IPS-15b (cell line): ENCODE results near the gene MFF.

Source experiments
- H3K27me3 ChIP-seq: one replicate; pipeline ENCODE4 v1.6.1; 2013; ENCODE audit warnings: low read length; ENCODE audit not compliant: control insufficient read depth, insufficient read depth
- H3K36me3 ChIP-seq: one replicate; pipeline ENCODE4 v1.6.1; 2013; ENCODE audit warnings: low read length; ENCODE audit not compliant: control insufficient read depth, insufficient read depth
- H3K4me1 ChIP-seq: one replicate; pipeline ENCODE4 v1.6.1; 2013; ENCODE audit warnings: mild to moderate bottlenecking, low read length; ENCODE audit not compliant: control insufficient read depth, insufficient read depth
- H3K4me3 ChIP-seq: one replicate; pipeline ENCODE4 v1.5.1; 2013; ENCODE audit warnings: low read depth, low read length
- H3K9ac ChIP-seq: one replicate; pipeline ENCODE4 v1.6.1; 2013; ENCODE audit warnings: low read depth, mild to moderate bottlenecking, low read length
- H3K9me3 ChIP-seq: one replicate; pipeline ENCODE4 v1.6.1; 2013; ENCODE audit warnings: mild to moderate bottlenecking, low read length; ENCODE audit not compliant: control insufficient read depth, insufficient read depth

MFF gene

DNA sequence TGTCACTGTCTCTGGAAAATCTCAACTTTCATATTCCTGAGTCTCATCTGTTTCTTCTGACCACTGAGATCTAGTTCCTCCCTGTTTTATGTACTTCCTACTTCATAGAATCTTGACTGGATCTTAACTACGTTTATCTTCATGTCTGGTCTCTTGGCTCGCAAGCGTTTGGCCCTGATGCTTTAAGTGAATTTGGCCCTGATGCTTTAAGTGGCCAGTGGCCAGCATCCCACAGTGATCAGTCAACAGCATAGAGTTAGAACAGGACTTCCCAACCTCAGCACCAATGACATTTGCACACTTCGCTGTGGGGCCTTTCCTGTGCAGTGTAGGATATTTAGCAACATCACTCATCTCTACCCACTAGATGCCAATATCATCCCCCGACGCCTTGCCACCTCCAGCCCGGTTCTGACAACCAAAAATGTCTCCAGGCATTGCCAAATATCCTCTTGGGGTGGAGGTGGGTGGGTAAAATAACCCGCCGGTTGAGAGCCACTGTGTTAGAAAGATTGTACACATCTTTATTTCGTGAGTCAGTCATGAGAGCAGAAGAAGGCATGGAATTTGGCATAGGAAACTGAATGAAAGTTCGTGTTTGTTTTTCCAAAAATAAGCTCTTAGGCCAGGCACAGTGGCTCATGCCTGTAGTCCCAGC is 41.8 kb downstream of the MFF start:
- Histone ChIP-seq H3K4me3 (no peak overlapping the region), H3K9ac (no peak overlapping the region), H3K9me3 (no peaks in the 10 kb centered on the region), H3K36me3 (no peaks in the 10 kb centered on the region), H3K4me1 (no peaks in the 10 kb centered on the region), H3K27me3 (no peaks in the 10 kb centered on the region)

- Histone ChIP-seq H3K27me3 (no peaks in the 10 kb centered on the region), H3K4me3 (no peak overlapping the region), H3K9ac (no peak overlapping the region), H3K36me3 (no peaks in the 10 kb centered on the region), H3K4me1 (no peaks in the 10 kb centered on the region), H3K9me3 (no peaks in the 10 kb centered on the region)
Measured at GRCh38 chr2:227367427-227367795, 42.4 kb downstream of the MFF start.

GRCh38 chr2:227368574-227368973 is 43.5 kb downstream of the MFF start:
- Histone ChIP-seq H3K9ac (no peak overlapping the region), H3K27me3 (no peaks in the 10 kb centered on the region), H3K36me3 (no peaks in the 10 kb centered on the region)

GRCh38 chr2:227370092-227370491 is 45.0 kb downstream of the MFF start:
- Histone ChIP-seq H3K9ac (no peak overlapping the region), H3K27me3 (no peaks in the 10 kb centered on the region), H3K4me1 (no peaks in the 10 kb centered on the region), H3K4me3 (no peak overlapping the region), H3K36me3 (no peaks in the 10 kb centered on the region), H3K9me3 (no peaks in the 10 kb centered on the region)

More at GRCh38 chr2:227368574-227368973, 43.5 kb downstream of the MFF start:
- no peaks in the 10 kb centered on the region for H3K4me1 ChIP-seq
- H3K9me3 ChIP-seq, result no peaks in the 10 kb centered on the region
- H3K4me3 ChIP-seq, result no peak overlapping the region

DNA sequence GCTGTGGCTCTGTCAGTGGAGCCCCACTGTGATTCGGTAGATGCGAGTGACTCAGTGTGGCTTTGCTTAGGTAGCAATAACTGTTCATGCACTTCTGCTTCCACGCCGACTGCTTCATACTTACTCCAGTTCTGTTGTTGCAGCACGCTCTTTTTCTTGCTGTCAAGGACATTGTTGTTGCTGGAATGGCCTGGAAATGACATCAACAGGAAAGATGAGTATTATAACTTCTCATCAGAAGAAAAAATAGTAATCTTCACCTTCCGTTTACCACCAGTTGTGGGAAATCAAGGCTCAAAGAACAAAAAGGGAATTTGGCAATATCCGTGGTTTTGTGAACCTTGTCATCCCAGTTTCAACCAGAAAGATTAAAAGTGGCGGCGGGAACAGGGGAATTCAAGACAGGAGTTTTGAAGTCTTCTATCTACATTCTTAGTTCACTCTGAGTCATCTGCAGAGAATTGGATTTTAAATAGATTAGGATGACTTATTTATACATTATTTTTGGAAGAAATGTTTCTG is 45.8 kb downstream of the MFF start:
- Histone ChIP-seq H3K4me1 (no peaks in the 10 kb centered on the region), H3K4me3 (no peak overlapping the region), H3K9ac (no peak overlapping the region), H3K27me3 (no peaks in the 10 kb centered on the region), H3K36me3 (no peaks in the 10 kb centered on the region), H3K9me3 (no peaks in the 10 kb centered on the region)

DNA sequence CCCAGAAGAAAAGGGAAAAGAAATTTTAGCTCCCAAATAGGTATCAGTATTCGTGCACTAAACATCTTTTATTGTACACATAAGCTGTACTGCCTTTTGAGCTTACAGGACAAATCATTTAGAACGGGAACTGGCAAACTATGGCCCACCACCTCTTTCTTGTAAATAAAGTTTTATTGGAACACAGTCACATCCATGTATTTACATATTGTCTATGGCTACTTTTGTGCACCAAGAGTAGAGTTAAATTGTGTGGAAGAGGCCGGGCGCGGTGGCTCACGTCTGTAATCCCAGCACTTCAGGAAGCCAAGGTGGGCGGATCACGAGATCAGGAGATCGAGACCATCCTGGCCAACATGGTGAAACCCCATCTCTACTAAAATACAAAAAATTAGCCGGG is 48.3 kb downstream of the MFF start:
- Histone ChIP-seq H3K9ac (no peak overlapping the region), H3K4me3 (no peak overlapping the region), H3K4me1 (no peaks in the 10 kb centered on the region)

GRCh38 chr2:227374158-227374557 is 49.1 kb downstream of the MFF start:
- Histone ChIP-seq H3K9ac (no peak overlapping the region), H3K4me1 (no peaks in the 10 kb centered on the region), H3K9me3 (no peaks in the 10 kb centered on the region)

More for the DNA sequence above, 48.3 kb downstream of the MFF start:
- Histone ChIP-seq H3K9me3 (no peaks in the 10 kb centered on the region), H3K27me3 (no peaks in the 10 kb centered on the region), H3K36me3 (no peaks in the 10 kb centered on the region)

GRCh38 chr2:227376656-227377396 is 51.8 kb downstream of the MFF start:
- H3K9ac ChIP-seq, result no peak overlapping the region
- H3K4me3 ChIP-seq, result no peak overlapping the region
- no peaks in the 10 kb centered on the region for H3K4me1 ChIP-seq
- no peaks in the 10 kb centered on the region for H3K36me3 ChIP-seq
- no peaks in the 10 kb centered on the region for H3K9me3 ChIP-seq
- H3K27me3 ChIP-seq, result no peaks in the 10 kb centered on the region

More at GRCh38 chr2:227374158-227374557, 49.1 kb downstream of the MFF start:
- no peak overlapping the region for H3K4me3 ChIP-seq
- no peaks in the 10 kb centered on the region for H3K27me3 ChIP-seq
- H3K36me3 ChIP-seq, result no peaks in the 10 kb centered on the region

- Histone ChIP-seq H3K9me3 (no peaks in the 10 kb centered on the region), H3K27me3 (no peaks in the 10 kb centered on the region), H3K9ac (no peak overlapping the region), H3K36me3 (no peaks in the 10 kb centered on the region), H3K4me3 (no peak overlapping the region), H3K4me1 (no peaks in the 10 kb centered on the region)
Measured at GRCh38 chr2:227377467-227378351, 52.7 kb downstream of the MFF start.

DNA sequence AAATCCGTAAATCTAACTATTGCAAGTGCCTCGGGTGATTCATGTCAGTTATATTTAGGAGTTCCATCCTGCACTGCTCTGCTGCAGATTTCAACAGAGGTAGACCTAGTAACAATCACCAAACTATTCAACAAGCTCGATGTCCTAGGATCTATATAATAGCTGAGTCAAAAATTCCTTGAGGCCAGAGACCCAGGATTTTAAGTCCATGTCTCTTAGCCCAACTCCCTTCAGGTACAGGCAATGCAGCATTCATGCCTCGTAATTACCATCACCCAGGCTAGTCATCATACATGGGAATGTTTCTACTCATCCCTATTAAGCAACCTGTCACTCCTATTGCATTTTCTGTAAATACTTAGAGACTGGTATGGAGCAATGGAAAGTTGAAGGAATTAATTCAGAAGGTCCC is 53.3 kb downstream of the MFF start:
- Histone ChIP-seq H3K36me3 (no peaks in the 10 kb centered on the region), H3K27me3 (no peaks in the 10 kb centered on the region), H3K4me1 (no peaks in the 10 kb centered on the region), H3K9me3 (no peaks in the 10 kb centered on the region), H3K9ac (no peak overlapping the region), H3K4me3 (no peak overlapping the region)

GRCh38 chr2:227379095-227379494 is 54.0 kb downstream of the MFF start, which contains the start of gene TM4SF20:
Gene TM4SF20 (minus strand): TSS chr2:227379306. CDS start chr2:227379268, 38 bp downstream.
- Histone ChIP-seq H3K4me3 (no peak within 1 kb of the TSS), H3K9ac (no peak within 1 kb of the TSS), H3K9me3 (no peaks in the 10 kb centered on the region), H3K27me3 (no peaks in the 10 kb centered on the region), H3K36me3 (no peaks in the 10 kb centered on the region), H3K4me1 (no peaks in the 10 kb centered on the region)
